Skin of body (tissue), 2 donors: Measurements from ENCODE around the gene OTC. TPM values are rescaled to one million over a fixed set of nuclear protein-coding genes. Genes with fewer than 3 reads are reported as not detected.

Experiments used
- DNase-seq: peaks from one replicate; lab custom pipeline; 2025; lab: John Stamatoyannopoulos, UW
- total RNA-seq: library from RNA; depleted of rRNA; stranded (reverse); fragments of >200 nt; gene quantifications from one replicate; pipeline ENCODE4 v1.2.3, GENCODE V29; 2014

The OTC gene
- total RNA-seq, 1 donor from 2014 or later: not detected

DNA sequence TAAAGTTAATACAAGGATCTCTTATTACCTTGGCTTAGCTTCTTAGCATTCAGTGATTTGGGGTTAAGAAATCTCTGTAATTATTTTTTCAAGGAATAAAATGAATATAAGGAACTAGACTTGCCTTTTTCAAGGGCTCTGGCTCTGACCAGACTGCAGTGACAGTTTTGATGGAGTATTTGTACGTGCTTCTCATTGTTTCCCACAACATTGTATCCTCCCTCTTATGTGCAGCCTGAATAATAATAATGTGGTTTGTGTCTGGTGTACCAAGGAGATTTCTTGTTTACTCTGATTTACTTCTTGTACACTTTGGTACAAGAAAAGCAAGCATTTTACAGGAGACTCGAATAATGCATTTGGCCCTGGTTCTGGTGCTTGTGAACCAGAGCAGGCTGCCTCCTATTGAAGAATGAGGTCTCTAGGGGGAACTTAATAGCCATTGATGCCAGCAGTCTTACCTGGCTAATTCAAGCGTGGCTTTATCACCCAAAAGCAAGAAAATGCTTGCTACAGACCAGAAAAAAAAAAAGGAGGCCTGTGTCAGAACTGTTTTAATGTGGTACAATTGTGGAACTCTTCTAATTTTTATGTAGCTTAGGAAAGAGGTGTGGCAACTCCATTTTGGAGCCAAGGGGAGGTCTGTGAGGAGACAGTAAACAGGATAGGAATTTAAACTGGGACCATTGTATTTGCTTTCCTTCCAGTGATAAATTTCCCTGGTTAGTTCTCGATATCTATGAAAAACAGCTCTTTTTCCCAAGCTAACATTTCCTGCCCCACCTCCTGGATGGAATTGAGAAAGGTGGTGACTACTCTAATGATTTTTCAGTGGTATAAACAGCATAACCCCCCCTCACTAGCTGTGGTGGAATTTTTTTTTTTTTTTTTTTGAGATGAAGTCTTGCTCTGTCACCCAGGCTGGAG, 5.6 kb downstream of the OTC start:
- no peak for DNase-seq

DNA sequence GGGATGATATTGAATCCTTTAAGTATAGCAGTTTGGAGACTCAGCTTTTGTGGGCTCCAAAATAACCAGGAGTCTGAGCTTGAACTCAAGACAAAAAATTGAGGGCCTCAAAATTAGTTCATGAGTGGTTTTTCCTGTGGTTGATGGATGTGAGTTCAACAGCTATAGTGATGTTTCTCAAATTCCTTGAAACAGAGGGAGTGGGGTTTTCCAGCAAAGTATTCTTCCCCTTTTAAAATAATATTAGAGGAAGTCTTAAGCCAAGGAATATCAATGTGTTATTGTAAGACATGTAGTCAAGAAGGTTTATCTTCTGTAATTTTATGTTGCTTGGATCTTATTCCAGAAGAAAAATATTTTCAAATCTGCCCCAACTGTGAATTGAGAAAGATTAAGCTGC, 10.6 kb downstream of the OTC start:
- no peak for DNase-seq

DNA sequence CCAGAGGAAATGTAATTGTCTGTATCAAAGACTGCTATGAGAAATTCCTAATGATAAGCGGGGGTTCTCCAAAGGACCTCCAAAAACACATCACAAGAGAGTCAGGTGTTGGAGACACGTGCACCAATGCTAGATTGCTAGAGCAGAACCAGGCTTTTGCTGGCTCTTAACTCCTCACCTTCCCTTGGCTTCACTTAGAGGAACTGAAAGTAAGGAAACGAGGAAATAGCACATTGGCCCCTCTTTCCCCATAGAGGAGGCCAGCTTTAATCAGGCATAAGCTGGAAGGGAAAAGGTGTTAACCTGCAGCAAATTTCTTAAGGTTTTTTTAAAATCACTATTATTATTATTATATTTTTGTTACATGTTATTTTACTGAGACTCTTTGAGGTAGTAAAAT, 13.6 kb downstream of the OTC start:
- DNase-seq: no peak

DNA sequence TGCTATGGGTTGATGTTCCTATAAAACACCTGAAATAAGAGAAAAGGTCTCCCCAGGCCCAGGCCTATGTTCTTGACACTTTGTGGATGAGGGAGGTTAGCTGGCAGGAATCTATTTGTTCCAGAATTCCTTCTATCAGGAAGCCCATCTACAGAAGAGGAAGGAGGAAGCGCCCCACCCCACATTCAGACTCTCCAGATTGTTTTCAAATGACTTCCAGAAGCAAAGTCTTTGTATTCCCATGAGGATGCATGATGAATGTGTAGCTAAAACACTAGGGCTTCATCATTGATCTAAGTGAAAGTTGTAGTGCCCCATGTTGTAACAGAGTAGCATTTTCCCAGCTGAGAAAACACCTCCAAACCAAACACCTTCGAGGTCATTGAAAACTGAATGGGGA, 16.4 kb downstream of the OTC start:
- DNase-seq: no peak

DNA sequence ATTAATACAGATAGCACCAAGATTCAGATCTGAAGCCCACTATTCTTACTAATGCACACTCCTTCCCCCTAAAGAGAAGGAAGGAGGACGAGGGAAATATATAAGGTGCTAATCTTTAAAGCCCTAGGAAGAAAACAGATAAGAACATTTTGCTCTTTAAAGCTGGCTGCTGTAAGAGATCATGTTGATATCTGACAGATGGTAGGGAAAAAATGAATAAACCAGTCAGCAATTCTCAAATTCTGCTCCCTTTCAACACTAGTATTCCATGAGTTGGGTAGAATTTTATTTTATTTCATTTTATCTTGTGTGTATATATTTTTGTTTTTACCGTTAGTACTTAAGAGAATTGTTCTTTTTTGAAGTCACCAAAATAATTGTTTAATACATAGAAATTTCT, 19.2 kb downstream of the OTC start:
- no peak for DNase-seq

DNA sequence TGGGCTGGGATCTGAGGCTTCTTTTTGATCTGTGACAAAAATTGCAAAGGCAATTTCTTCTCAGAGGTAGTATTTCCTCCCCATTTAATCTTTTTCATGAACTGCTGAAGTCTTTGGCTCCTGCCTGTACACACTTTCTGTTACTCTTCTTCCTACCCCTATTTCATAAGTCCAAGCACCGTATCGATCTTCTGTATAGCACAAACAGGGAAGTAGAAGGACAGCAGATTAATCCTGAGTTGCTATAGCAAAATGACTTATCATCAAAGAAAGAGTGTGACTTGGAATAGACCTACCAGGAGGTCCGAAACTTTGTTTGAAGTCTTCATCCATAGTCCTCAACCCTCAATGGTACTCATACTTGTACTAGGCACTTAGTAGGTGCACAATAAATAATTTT, 22.0 kb downstream of the OTC start:
- DNase-seq: no peak

DNA sequence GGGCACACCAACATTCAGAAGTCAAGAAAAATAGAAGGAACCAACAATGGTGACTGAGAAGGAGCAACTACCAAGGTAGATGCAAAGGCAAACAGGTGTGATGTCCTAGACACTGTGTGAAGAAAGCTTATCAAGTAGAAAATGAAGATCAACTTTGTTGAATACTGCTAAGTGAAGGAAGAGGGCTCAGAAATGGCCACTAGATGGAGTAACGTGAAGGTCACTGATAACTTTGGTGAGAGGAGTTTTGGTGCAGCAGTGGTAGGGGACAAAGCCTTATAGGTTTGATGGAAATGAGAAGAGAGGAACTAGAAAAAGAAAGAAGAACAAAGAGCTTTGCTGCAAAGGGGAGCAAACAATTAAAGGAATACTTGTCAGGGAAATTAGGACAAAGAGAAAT, 23.5 kb downstream of the OTC start:
- no peak for DNase-seq

DNA sequence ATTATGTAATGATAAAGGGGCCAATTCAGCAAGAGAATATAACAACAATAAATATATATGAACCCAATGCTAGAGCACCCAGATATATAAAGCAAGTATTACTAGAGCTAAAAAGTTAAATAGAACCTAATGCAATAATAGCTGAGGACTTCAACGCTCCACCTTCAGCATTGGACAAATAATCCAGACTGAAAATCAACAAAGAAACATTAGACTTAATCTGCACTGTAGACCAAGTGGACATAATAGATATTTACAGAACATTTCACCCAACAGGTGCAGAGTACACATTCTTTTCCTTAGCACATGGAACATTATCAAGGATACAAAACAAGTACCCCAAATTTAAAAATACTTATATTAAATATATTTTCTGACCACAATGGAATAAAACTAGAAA, 24.3 kb downstream of the OTC start:
- no peak for DNase-seq

DNA sequence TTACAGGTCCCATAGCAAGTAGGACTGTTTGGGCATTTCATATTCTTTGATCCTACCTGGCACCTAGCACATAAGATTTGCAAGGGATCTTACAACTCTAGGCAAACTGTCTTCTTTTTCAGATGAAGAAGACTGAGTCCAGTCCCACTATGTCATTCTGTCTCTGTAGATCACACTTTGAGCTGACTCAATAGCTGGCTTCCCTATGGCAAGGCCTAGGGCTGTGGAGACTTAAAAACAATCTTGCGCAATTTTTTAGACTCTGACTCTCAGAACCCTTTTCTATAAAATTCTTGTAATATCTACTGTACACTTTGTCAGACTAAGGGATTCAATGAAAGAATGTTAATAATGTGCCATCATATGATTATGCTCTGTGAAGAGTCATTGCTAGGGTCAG, 26.7 kb downstream of the OTC start:
- DNase-seq: no peak

DNA sequence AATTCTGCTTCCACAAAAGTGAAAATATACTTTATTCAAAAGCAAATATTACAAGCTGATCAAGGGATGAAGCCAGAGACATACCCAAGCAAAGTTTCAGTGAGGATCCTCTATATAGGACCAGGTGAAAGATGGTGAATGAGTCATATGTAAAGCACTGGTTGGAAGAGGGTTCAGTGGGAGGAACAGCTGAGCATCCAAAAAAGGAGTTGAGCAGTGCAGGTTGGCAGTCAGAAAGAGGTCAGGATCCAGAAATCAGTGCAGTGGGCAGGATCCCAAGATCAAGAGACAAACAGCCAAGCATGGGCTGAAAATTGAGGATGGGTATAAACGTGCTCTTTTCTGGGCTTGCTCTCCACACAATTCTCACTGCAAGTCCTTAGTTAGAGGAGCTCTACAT, 30.3 kb downstream of the OTC start:
- DNase-seq: no peak

DNA sequence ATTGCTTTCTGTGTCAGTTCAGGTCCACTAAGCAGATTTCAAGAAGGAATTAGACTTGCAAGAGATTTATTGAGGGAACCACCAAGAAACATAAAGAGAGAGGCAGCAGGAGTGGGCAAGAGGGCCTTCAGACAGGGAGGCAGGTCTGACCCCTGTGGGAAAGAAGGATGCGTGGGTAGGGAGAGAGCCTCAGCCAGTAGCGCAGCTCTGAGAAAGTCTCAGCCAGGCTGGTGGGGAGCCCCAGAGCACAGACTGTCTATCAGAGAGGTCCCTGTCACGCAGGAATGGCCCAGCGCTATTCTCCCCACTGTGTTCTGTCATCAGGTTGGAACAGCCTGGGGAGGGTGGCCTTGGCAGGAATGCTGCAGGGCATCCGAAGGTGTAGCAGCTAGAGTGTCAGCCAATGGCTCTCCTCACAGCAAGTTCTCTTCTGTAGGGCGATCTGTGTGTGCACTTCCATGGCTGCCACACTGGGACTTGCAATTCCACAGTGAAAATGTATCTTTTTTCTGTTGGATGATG, 48.0 kb downstream of the OTC start:
- no peak for DNase-seq

DNA sequence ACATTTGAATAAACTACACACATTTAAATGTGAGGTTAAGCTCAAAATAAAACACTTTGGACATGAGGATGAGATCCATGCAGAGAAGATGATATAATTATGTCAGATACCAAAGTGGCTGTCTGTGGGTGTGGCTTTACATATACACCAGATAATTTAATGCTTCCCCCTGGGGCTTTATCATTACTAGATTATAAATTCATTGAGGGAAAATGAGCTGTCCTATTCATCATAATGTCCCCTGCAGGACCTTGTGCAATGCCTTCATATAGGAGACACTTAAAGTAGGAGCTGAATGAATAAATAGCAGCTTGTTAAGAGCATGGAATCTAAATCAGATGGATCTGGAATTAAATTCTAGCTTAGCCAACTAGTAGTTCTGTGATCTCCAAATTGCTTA, 49.7 kb downstream of the OTC start:
- no peak for DNase-seq

DNA sequence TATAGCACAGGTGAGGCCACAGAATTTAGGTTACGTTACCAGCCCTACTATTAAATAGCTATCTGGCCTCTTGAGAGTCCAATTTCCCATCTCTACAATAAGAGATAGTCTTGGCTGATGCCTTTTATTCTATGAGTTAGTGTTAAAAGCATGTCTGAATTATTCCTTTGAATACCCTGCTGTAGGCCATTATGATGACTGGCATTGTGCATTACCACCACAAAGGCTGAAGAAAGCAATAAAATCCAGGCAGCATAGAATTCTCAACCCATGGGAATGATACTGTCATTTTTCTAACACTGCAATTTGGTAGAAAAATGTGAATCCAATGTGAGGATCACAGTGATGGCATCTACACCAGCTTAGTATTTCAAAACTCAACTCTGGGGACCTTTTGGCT, 51.4 kb downstream of the OTC start:
- no peak for DNase-seq

DNA sequence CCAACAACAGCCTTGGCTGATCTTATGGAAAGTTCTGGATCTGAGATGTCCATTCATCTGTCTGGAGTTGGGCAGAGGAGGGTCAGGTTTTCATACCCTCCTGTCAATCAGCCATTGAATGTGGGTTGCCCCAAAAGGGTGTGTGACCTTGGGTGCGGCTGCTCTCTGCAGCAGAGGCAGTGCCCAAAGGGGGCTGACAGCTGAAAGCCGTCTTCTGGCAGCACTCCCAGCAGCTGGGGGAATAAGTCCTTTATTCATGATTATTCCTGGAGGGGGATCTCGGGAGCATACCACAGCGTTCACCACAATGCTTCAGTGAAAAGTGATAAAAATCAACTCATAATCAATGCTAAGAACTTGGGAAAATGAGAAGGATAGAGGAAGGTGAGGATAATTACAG, 54.7 kb downstream of the OTC start:
- no peak for DNase-seq

DNA sequence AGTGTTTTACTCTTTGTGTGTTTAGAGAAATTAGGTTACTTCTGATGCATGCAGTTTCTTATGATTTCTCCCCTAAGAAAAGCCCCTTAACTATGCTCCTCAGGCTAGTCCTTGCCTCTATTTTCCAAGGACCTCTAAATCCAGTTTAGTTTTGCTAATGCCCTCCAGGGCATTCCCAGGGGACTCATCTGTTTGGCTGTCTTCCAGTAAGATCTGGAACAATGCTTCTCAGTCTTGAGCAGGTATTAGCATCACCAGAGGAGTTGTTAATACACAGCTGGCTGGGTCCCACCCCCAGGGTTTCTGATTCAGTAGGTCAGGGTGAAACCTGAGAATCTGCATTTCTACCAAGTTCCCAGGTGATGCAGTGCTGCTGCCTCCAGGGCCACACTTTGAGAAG, 56.9 kb downstream of the OTC start:
- DNase-seq: no peak

DNA sequence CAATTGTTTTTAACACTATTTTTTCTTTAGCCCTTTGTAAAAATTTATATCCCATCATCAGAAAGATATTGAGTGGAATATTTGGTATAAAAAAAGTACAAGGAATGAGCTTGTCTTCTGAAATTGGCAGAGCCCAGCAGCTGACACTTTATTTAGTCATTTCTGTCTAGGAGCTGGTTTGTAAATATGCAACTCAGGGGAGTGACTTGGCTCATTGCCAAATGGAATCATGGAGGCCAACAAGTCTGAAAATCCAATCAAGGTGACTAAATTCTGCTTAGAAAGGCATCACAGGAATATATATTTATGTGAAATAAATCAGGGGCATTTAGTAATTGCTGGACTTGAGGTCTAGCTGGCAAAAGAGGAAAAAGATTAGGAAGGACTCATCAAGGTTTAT, 74.4 kb downstream of the OTC start:
- DNase-seq: no peak

DNA sequence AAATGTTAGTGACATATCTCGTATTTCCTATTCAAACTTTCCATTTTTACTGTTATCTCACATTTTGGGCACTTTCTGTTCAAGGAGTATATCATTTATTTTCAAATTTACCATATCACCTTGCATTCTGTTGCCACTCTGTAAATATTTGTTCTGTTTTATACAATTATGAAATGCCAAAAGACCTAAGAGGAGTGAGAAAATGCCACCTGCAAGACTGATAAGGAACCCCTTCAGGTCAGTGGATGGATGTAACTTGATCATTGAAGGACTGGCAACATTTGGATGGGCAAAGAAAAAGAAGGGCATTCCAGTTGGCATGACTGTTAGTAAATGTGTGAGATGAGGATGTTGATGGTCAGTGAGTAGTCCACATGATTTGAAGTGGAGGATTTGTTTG, 79.1 kb downstream of the OTC start:
- no peak for DNase-seq

DNA sequence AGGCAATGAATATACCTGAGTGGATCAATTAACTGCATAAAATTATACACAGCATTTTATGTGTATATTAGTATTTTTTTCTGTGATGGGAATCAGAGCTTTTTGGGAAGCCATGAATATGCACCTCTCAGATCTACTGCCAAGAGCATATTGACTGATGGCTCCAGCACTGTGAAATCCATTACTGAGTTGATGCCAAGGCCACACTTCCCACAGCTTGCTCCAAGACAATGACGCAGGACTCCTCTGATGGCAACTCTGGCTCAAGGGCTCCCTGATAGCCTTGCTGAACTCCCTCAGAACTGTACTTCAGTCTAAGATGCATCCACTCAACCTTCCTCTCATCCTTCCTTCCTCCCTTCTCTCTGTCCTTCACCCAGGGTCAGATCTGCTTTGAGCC, 82.7 kb downstream of the OTC start:
- DNase-seq: no peak

DNA sequence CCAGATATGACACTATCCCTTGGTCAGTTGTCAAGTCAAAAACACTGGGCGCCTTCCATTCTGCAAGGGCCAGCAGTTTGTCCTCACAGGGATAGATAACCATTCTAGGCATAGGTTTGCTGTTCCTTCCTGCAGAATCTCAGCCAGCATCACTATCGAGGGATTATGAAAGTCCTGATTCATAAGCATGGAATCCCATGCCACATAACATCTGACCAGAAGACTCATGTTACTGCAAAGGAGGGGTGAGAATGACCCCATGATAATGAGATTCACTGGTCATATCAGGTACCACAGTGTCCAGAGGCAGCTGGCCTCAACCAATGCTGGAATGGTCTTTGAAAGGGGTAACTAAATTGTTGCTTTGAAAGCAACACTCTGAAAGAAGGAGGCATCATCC, 84.7 kb downstream of the OTC start:
- DNase-seq: no peak

DNA sequence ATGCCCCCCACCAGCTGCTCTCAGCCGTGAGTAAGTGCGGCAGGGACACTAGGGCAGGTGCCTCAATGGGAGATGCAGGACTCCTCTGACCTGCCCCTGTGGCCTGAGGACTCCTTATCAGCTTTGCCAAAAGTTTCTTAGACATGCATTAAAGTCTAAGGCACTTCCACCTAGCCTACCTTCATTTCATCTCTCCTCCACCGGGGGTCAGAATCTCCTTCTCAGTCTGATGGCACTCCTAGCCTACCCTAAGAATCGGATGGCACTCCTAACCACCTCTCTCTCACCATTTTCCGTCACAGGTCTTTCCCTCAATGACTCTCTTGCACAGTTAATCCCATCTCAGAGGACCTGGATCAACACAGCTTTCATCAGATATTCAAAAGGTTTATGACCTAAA, 85.9 kb downstream of the OTC start:
- no peak for DNase-seq

DNA sequence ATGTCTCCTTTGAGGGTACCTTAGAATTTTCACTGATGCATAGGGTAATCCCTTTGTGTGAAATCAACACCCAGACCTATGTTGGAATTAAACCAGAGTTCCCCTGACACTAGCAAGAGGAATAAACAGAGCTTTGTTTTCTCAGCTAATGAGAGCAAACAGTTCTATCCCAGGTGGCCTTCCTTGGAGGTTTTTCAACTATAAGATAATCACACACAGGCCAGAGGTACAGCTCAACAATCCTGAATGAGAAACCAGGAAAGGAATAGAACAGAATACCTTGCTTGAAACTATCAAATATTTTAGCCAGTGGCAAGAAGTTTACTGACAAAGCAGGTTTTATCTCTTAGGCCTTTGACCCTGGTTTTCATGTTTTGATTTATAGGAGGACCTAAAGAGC, 100.2 kb downstream of the OTC start:
- DNase-seq: no peak

DNA sequence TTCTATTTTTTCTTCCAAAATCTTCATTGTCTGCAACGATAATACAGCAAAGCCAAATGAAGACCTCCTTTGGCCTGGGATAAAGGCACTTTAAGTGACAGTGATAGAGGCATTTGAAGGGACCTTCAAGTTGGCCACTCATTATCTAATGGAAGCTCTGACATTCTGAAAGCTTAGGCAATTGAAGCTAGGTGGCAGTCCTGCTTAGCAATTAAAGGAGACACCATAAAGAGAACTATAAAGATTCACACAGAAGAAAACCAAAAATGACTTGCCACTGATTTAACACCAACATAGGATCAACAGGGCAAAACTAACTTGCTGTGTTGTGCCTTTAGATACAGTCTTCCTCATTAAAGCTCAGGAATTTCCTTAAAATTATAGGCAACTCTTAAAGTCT, 105.7 kb downstream of the OTC start:
- no peak for DNase-seq

DNA sequence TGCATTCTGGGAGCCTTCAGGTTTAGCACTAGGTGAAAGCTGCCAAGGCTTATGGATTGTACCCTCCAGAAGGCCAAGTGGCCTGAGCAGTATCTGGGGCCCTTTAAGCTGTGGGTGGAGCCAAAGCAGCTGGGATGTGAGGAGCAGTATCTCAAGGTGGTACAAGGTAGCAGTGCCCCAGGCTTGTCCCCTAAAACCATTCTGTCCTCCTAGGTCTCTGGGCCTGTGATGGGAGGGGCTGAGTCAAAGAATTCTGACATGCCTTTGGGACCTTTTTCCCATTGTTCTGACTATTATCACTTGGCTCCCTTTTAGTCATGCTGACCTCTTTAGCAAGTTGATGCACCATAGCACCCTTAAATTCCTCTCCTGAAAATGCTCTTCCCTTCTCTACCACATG, 109.9 kb downstream of the OTC start:
- DNase-seq: no peak

DNA sequence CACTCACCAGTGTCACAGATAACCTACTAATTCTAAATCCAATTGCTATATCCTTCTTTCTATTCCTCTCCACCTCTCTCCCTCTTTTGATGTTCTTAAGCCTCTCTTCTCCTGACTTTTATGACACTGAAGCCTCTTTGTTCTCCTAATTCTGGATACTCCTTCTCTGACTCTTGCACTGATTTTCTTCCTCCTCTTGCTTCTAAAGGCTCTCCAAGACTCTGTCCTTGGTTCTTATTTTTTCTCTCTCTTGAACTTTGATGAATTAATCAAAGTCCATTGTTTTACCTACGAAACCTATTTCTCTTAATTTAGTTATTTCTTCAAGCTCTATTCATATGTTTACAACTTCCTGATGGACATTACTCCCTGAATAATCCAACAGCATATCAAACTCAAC, 113.3 kb downstream of the OTC start:
- no peak for DNase-seq
